GM23338 (cell line): Measurements from ENCODE around the gene IL1R1. TPM values are rescaled to one million over a fixed set of nuclear protein-coding genes. Genes with fewer than 3 reads are reported as not detected.

Source experiments
- ATAC-seq: fragments of 200-7000 bp; cut with Tn5 transposase; 3 replicates; pipeline ENCODE4 v1.9.1; 2020
- DNase-seq: peaks from one replicate; pipeline ENCODE4 v3.0.0-alpha.2; 2015; ENCODE audit warnings: low spot score
- H2AFZ ChIP-seq: fragments of 200-600 bp; sonication (generic); 2 replicates; pipeline ENCODE4 v1.8.0; 2016; ENCODE audit warnings: antibody characterized with exemption, mild to moderate bottlenecking, moderate library complexity
- H3F3A ChIP-seq: fragments of 200-600 bp; sonication (generic); replicated peaks from 2 replicates; pipeline ENCODE4 v1.8.0; 2017; ENCODE audit warnings: antibody characterized with exemption, mixed run types, low read depth
- H3K27ac ChIP-seq: fragments of 200-600 bp; sonication (generic); 2 replicates; pipeline ENCODE4 v1.6.1; 2016; ENCODE audit warnings: low read depth
- H3K27me3 ChIP-seq: fragments of 200-600 bp; sonication (generic); 2 replicates; pipeline ENCODE4 v1.8.0; 2016; ENCODE audit warnings: mild to moderate bottlenecking, mixed run types, moderate library complexity; ENCODE audit not compliant: insufficient read depth
- H3K36me3 ChIP-seq: fragments of 200-600 bp; sonication (generic); 2 replicates; pipeline ENCODE4 v1.8.0; 2016; ENCODE audit warnings: mild to moderate bottlenecking; ENCODE audit not compliant: insufficient read depth
- H3K4me1 ChIP-seq: fragments of 200-600 bp; sonication (generic); 2 replicates; pipeline ENCODE4 v1.8.0; 2016; ENCODE audit warnings: mild to moderate bottlenecking, moderate library complexity; ENCODE audit not compliant: insufficient read depth
- H3K4me2 ChIP-seq: fragments of 200-600 bp; sonication (generic); 2 replicates; pipeline ENCODE4 v1.7.1; 2017; ENCODE audit warnings: mixed run types
- H3K4me3 ChIP-seq: fragments of 200-600 bp; sonication (generic); 2 replicates; pipeline ENCODE4 v1.6.1; 2016; ENCODE audit warnings: mixed run types
- H3K79me2 ChIP-seq: fragments of 200-600 bp; sonication (generic); replicated peaks from 2 replicates; pipeline ENCODE4 v1.8.0; 2017; ENCODE audit warnings: mild to moderate bottlenecking; ENCODE audit not compliant: insufficient read depth
- H3K9me2 ChIP-seq: fragments of 200-600 bp; sonication (generic); 2 replicates; pipeline ENCODE4 v1.8.0; 2017; ENCODE audit not compliant: insufficient read depth
- H4K20me1 ChIP-seq: fragments of 200-600 bp; sonication (generic); replicated peaks from 2 replicates; pipeline ENCODE4 v1.8.0; 2017; ENCODE audit warnings: mild to moderate bottlenecking; ENCODE audit not compliant: insufficient read depth
- H3K27ac Mint-ChIP-seq: 2 replicates; pipeline ENCODE4 v1.8.0; 2020; ENCODE audit warnings: inconsistent platforms, mild to moderate bottlenecking, moderate library complexity, mixed read lengths
- H3K27me3 Mint-ChIP-seq: 3 replicates; pipeline ENCODE4 v1.8.0; 2022; ENCODE audit warnings: low read depth, mild to moderate bottlenecking, moderate library complexity, mixed read lengths, inconsistent platforms; ENCODE audit not compliant: insufficient read depth, poor library complexity
- H3K36me3 Mint-ChIP-seq: 3 replicates; pipeline ENCODE4 v1.8.0; 2021; ENCODE audit warnings: low read depth, mild to moderate bottlenecking, inconsistent platforms, moderate library complexity, mixed read lengths
- H3K4me1 Mint-ChIP-seq: 3 replicates; pipeline ENCODE4 v1.8.0; 2020; ENCODE audit warnings: mild to moderate bottlenecking, inconsistent platforms, mixed read lengths
- H3K4me3 Mint-ChIP-seq: 3 replicates; pipeline ENCODE4 v1.8.0; 2021; ENCODE audit warnings: moderate library complexity, mild to moderate bottlenecking, inconsistent platforms, mixed read lengths
- H3K9me3 Mint-ChIP-seq: 3 replicates; pipeline ENCODE4 v1.8.0; 2020; ENCODE audit warnings: moderate library complexity, mild to moderate bottlenecking, inconsistent platforms, mixed read lengths
- CREB1 ChIP-seq: fragments of 250-450 bp; sonication (Bioruptor Pico); IDR thresholded peaks from 2 replicates; pipeline ENCODE4 v1.5.0; 2020; ENCODE audit warnings: low read depth, mild to moderate bottlenecking, moderate library complexity
- EZH2 ChIP-seq: fragments of 200-600 bp; sonication (generic); IDR thresholded peaks from one replicate; pipeline ENCODE4 v1.8.0; 2017; ENCODE audit warnings: antibody characterized with exemption, mild to moderate bottlenecking, low read depth; ENCODE audit not compliant: unreplicated experiment
- EZH2phosphoT487 ChIP-seq: fragments of 200-600 bp; sonication (generic); IDR thresholded peaks from one replicate; pipeline ENCODE4 v1.8.1; 2018; ENCODE audit warnings: antibody characterized with exemption; ENCODE audit not compliant: unreplicated experiment
- JUNB ChIP-seq: IDR thresholded peaks from one replicate; pipeline ENCODE4 v1.6.1; 2016; ENCODE audit warnings: antibody characterized with exemption; ENCODE audit not compliant: unreplicated experiment
- NANOG ChIP-seq: IDR thresholded peaks from 2 replicates; pipeline ENCODE4 v1.6.1; 2016; ENCODE audit warnings: antibody characterized with exemption, borderline replicate concordance
- POLR2AphosphoS5 ChIP-seq: IDR thresholded peaks from 2 replicates; pipeline ENCODE4 v1.6.1; 2016; ENCODE audit warnings: antibody characterized with exemption, low read depth
- STAT1 ChIP-seq: IDR thresholded peaks from one replicate; pipeline ENCODE4 v1.6.1; 2016; ENCODE audit warnings: antibody characterized with exemption; ENCODE audit not compliant: unreplicated experiment
- ZNF114 ChIP-seq: fragments of 250-450 bp; sonication (Bioruptor Pico); IDR thresholded peaks from 2 replicates; pipeline ENCODE4 v1.5.0; 2020; ENCODE audit warnings: mild to moderate bottlenecking, moderate library complexity
- ZNF331 ChIP-seq: fragments of 250-450 bp; sonication (Bioruptor Pico); IDR thresholded peaks from 2 replicates; pipeline ENCODE4 v1.5.0; 2020; ENCODE audit warnings: low read depth, mild to moderate bottlenecking, moderate library complexity
- polyA plus RNA-seq: library from polyadenylated mRNA; unstranded; fragments of >200 nt; fragmentation: Nextera tagmentation; extraction: Ambion mirVana; gene quantifications from 2 replicates; pipeline ENCODE4 v1.2.1, GENCODE V29; 2016
- total RNA-seq: library from RNA; depleted of rRNA; stranded (reverse); fragments of >200 nt; shearing (Covaris generic); gene quantifications from 2 replicates; pipeline ENCODE4 v1.2.3, GENCODE V29; 2014
- TF ChIP-seq, protein P1 (sequence below): IDR thresholded peaks from one replicate; pipeline ENCODE4 v1.6.1; 2018; ENCODE audit warnings: antibody characterized with exemption; ENCODE audit not compliant: unreplicated experiment
- TF ChIP-seq, protein P2 (sequence below): IDR thresholded peaks from 2 replicates; pipeline ENCODE4 v1.6.1; 2016; ENCODE audit warnings: antibody characterized with exemption
- TF ChIP-seq, protein P3 (sequence below): fragments of 250-450 bp; sonication (Bioruptor Pico); IDR thresholded peaks from 2 replicates; pipeline ENCODE4 v1.5.0; 2020; ENCODE audit warnings: mild to moderate bottlenecking, moderate library complexity
- TF ChIP-seq, protein P4 (sequence below), 2 experiments: fragments of 200-600 bp in 1 of 2; sonication (generic) in 1 of 2; conservative IDR thresholded peaks; 2 replicates each; pipeline versions ENCODE4 v1.5.1 to v1.6.1; 2016 to 2017; ENCODE audit warnings: antibody characterized with exemption in 2 of 2, low read depth in 2 of 2, mild to moderate bottlenecking in 2 of 2, moderate library complexity in 1 of 2

The IL1R1 gene
- total and polyA plus RNA-seq, 2 experiments from 2014 or later = 0.17 TPM; not detected in 1

DNA sequence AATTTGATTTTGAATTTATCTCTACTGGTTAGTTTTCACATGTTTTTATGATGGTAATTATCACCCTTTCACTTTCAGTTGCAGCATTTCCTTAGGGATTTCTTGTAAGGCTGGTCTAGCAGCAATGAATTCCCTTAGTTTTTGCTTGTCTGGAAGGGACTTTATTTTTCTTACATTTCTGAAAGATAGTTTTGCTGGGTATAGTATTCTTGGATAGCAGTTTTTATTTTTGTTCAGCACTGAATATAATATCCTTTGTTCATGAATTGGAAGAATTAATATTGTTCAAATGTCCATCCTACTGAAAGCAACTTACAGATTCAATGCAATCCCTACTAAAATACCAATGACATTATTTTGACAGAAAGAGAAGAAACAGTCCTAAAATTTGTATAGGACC is 74.5 kb downstream of the IL1R1 start:
- no peak overlapping the region for H3K27ac Mint-ChIP-seq
- Histone ChIP-seq H3F3A (no peaks in the 10 kb centered on the region), H3K4me2 (no peak overlapping the region), H3K4me3 (no peak overlapping the region), H3K27ac (no peak overlapping the region), H3K27me3 (no peaks in the 10 kb centered on the region), H3K79me2 (no peaks in the 10 kb centered on the region), H2AFZ (no peak overlapping the region), H3K36me3 (0 out of 2 replicates have a peak, but pooled peaks cover 8% of the 10 kb centered on the region), H3K9me2 (0 out of 2 replicates have a peak, but pooled peaks cover 3% of the 10 kb centered on the region), H4K20me1 (no peaks in the 10 kb centered on the region), H3K4me1 (no peaks in the 10 kb centered on the region)
- 0 out of 3 replicates have a peak, but pooled peaks cover 3% of the 10 kb centered on the region for H3K36me3 Mint-ChIP-seq
- no peaks in the 10 kb centered on the region for H3K4me1 Mint-ChIP-seq
- TF ChIP-seq CREB1 = no peak
- TF ChIP-seq, protein P1, sequence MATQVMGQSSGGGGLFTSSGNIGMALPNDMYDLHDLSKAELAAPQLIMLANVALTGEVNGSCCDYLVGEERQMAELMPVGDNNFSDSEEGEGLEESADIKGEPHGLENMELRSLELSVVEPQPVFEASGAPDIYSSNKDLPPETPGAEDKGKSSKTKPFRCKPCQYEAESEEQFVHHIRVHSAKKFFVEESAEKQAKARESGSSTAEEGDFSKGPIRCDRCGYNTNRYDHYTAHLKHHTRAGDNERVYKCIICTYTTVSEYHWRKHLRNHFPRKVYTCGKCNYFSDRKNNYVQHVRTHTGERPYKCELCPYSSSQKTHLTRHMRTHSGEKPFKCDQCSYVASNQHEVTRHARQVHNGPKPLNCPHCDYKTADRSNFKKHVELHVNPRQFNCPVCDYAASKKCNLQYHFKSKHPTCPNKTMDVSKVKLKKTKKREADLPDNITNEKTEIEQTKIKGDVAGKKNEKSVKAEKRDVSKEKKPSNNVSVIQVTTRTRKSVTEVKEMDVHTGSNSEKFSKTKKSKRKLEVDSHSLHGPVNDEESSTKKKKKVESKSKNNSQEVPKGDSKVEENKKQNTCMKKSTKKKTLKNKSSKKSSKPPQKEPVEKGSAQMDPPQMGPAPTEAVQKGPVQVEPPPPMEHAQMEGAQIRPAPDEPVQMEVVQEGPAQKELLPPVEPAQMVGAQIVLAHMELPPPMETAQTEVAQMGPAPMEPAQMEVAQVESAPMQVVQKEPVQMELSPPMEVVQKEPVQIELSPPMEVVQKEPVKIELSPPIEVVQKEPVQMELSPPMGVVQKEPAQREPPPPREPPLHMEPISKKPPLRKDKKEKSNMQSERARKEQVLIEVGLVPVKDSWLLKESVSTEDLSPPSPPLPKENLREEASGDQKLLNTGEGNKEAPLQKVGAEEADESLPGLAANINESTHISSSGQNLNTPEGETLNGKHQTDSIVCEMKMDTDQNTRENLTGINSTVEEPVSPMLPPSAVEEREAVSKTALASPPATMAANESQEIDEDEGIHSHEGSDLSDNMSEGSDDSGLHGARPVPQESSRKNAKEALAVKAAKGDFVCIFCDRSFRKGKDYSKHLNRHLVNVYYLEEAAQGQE = no peak
- no peak for TF ChIP-seq NANOG
- no peak for TF ChIP-seq JUNB
- TF ChIP-seq ZNF331 (CRISPR knock-in tag) = no peak
- TF ChIP-seq ZNF114 (CRISPR knock-in tag) = no peak
- TF ChIP-seq, protein P2, sequence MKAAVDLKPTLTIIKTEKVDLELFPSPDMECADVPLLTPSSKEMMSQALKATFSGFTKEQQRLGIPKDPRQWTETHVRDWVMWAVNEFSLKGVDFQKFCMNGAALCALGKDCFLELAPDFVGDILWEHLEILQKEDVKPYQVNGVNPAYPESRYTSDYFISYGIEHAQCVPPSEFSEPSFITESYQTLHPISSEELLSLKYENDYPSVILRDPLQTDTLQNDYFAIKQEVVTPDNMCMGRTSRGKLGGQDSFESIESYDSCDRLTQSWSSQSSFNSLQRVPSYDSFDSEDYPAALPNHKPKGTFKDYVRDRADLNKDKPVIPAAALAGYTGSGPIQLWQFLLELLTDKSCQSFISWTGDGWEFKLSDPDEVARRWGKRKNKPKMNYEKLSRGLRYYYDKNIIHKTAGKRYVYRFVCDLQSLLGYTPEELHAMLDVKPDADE = no peak
- TF ChIP-seq STAT1 = no peak
- TF ChIP-seq EZH2phosphoT487 = no peak
- TF ChIP-seq, protein P3, sequence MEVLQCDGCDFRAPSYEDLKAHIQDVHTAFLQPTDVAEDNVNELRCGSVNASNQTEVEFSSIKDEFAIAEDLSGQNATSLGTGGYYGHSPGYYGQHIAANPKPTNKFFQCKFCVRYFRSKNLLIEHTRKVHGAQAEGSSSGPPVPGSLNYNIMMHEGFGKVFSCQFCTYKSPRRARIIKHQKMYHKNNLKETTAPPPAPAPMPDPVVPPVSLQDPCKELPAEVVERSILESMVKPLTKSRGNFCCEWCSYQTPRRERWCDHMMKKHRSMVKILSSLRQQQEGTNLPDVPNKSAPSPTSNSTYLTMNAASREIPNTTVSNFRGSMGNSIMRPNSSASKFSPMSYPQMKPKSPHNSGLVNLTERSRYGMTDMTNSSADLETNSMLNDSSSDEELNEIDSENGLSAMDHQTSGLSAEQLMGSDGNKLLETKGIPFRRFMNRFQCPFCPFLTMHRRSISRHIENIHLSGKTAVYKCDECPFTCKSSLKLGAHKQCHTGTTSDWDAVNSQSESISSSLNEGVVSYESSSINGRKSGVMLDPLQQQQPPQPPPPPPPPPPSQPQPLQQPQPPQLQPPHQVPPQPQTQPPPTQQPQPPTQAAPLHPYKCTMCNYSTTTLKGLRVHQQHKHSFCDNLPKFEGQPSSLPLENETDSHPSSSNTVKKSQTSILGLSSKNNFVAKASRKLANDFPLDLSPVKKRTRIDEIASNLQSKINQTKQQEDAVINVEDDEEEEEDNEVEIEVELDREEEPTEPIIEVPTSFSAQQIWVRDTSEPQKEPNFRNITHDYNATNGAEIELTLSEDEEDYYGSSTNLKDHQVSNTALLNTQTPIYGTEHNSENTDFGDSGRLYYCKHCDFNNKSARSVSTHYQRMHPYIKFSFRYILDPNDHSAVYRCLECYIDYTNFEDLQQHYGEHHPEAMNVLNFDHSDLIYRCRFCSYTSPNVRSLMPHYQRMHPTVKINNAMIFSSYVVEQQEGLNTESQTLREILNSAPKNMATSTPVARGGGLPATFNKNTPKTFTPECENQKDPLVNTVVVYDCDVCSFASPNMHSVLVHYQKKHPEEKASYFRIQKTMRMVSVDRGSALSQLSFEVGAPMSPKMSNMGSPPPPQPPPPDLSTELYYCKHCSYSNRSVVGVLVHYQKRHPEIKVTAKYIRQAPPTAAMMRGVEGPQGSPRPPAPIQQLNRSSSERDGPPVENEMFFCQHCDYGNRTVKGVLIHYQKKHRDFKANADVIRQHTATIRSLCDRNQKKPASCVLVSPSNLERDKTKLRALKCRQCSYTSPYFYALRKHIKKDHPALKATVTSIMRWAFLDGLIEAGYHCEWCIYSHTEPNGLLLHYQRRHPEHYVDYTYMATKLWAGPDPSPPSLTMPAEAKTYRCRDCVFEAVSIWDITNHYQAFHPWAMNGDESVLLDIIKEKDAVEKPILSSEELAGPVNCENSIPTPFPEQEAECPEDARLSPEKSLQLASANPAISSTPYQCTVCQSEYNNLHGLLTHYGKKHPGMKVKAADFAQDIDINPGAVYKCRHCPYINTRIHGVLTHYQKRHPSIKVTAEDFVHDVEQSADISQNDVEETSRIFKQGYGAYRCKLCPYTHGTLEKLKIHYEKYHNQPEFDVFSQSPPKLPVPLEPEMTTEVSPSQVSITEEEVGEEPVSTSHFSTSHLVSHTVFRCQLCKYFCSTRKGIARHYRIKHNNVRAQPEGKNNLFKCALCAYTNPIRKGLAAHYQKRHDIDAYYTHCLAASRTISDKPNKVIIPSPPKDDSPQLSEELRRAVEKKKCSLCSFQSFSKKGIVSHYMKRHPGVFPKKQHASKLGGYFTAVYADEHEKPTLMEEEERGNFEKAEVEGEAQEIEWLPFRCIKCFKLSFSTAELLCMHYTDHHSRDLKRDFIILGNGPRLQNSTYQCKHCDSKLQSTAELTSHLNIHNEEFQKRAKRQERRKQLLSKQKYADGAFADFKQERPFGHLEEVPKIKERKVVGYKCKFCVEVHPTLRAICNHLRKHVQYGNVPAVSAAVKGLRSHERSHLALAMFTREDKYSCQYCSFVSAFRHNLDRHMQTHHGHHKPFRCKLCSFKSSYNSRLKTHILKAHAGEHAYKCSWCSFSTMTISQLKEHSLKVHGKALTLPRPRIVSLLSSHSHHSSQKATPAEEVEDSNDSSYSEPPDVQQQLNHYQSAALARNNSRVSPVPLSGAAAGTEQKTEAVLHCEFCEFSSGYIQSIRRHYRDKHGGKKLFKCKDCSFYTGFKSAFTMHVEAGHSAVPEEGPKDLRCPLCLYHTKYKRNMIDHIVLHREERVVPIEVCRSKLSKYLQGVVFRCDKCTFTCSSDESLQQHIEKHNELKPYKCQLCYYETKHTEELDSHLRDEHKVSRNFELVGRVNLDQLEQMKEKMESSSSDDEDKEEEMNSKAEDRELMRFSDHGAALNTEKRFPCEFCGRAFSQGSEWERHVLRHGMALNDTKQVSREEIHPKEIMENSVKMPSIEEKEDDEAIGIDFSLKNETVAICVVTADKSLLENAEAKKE (CRISPR knock-in tag) = no peak
- no peak for TF ChIP-seq POLR2AphosphoS5
- no peak for TF ChIP-seq EZH2
- TF ChIP-seq, protein P4, sequence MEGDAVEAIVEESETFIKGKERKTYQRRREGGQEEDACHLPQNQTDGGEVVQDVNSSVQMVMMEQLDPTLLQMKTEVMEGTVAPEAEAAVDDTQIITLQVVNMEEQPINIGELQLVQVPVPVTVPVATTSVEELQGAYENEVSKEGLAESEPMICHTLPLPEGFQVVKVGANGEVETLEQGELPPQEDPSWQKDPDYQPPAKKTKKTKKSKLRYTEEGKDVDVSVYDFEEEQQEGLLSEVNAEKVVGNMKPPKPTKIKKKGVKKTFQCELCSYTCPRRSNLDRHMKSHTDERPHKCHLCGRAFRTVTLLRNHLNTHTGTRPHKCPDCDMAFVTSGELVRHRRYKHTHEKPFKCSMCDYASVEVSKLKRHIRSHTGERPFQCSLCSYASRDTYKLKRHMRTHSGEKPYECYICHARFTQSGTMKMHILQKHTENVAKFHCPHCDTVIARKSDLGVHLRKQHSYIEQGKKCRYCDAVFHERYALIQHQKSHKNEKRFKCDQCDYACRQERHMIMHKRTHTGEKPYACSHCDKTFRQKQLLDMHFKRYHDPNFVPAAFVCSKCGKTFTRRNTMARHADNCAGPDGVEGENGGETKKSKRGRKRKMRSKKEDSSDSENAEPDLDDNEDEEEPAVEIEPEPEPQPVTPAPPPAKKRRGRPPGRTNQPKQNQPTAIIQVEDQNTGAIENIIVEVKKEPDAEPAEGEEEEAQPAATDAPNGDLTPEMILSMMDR (conservative IDR thresholded peaks at IDR 0.05; ENCODE audit: low read depth in 2 of 2) = no peak
- H3K27me3 Mint-ChIP-seq = peaks cover 2% of the 10 kb centered on the region
- no peak for ATAC-seq
- no peak for DNase-seq
- H3K9me3 Mint-ChIP-seq = peaks cover 17% of the 10 kb centered on the region
- no peak overlapping the region for H3K4me3 Mint-ChIP-seq
